WERI-Rb-1 (cell line): Measurements from ENCODE around the gene EME1.
A peak's percentile ranks its signal among the peaks of the same experiment; 100 is the strongest.
"Not testable (repeated sequence)": the region's sequence is repeated elsewhere in the genome, so short reads cannot be mapped to it uniquely, and the experiment has no call there.

ENCODE experiments used
- DNase-seq: peaks from one replicate; pipeline ENCODE4 v3.0.0-alpha.2; 2020
- H3K27ac ChIP-seq: fragments of 250-450 bp; sonication (Bioruptor Pico); 2 replicates; pipeline ENCODE4 v1.5.1; 2020; ENCODE audit warnings: mild to moderate bottlenecking, moderate library complexity
- H3K27me3 ChIP-seq: fragments of 250-450 bp; sonication (Bioruptor Pico); 2 replicates; pipeline ENCODE4 v1.5.1; 2021; ENCODE audit warnings: mild to moderate bottlenecking, low read depth, moderate library complexity; ENCODE audit not compliant: insufficient read depth, severe bottlenecking
- H3K36me3 ChIP-seq: fragments of 250-450 bp; sonication (Bioruptor Pico); 2 replicates; pipeline ENCODE4 v1.5.1; 2020; ENCODE audit warnings: mild to moderate bottlenecking, moderate library complexity
- H3K4me3 ChIP-seq: 2 replicates; pipeline ENCODE4 v1.5.1; 2011; ENCODE audit warnings: low read depth, mild to moderate bottlenecking, control low read depth, low read length
- H3K9me3 ChIP-seq: fragments of 250-450 bp; sonication (Bioruptor Pico); 2 replicates; pipeline ENCODE4 v1.5.1; 2021; ENCODE audit warnings: mild to moderate bottlenecking, moderate library complexity; ENCODE audit not compliant: severe bottlenecking
- TF ChIP-seq, protein P1 (sequence below): IDR thresholded peaks from 2 replicates; pipeline ENCODE4 v1.5.1; 2011; ENCODE audit warnings: low read depth, mild to moderate bottlenecking, control low read depth, inconsistent platforms, low read length

EME1 gene

DNA sequence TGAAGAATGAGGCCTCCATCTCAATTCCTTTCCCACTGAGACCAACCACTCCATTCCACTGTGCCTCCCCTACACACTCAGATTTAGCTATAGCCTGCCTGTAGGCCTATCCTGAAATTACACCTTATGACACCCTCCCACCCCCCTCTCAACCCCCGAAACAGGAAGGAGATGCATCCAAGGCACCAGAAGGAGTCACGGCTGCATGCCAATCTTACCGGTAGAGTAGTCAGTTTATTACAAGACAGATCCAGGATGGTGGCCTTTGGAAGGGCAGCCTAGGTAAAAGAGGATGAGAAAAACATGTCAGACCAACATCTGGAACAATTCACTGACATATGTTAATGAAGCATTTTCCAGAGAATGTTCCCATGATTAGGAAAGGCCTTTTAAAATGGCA lies 21.7 kb downstream of the EME1 start:
- TF ChIP-seq, protein P1, sequence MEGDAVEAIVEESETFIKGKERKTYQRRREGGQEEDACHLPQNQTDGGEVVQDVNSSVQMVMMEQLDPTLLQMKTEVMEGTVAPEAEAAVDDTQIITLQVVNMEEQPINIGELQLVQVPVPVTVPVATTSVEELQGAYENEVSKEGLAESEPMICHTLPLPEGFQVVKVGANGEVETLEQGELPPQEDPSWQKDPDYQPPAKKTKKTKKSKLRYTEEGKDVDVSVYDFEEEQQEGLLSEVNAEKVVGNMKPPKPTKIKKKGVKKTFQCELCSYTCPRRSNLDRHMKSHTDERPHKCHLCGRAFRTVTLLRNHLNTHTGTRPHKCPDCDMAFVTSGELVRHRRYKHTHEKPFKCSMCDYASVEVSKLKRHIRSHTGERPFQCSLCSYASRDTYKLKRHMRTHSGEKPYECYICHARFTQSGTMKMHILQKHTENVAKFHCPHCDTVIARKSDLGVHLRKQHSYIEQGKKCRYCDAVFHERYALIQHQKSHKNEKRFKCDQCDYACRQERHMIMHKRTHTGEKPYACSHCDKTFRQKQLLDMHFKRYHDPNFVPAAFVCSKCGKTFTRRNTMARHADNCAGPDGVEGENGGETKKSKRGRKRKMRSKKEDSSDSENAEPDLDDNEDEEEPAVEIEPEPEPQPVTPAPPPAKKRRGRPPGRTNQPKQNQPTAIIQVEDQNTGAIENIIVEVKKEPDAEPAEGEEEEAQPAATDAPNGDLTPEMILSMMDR = no peak
- Histone ChIP-seq H3K9me3 (no peaks in the 10 kb centered on the region), H3K36me3 (peaks cover 59% of the 10 kb centered on the region), H3K27me3 (no peaks in the 10 kb centered on the region), H3K4me3 (no peak overlapping the region), H3K27ac (no peak overlapping the region)
- DNase-seq = no peak

DNA sequence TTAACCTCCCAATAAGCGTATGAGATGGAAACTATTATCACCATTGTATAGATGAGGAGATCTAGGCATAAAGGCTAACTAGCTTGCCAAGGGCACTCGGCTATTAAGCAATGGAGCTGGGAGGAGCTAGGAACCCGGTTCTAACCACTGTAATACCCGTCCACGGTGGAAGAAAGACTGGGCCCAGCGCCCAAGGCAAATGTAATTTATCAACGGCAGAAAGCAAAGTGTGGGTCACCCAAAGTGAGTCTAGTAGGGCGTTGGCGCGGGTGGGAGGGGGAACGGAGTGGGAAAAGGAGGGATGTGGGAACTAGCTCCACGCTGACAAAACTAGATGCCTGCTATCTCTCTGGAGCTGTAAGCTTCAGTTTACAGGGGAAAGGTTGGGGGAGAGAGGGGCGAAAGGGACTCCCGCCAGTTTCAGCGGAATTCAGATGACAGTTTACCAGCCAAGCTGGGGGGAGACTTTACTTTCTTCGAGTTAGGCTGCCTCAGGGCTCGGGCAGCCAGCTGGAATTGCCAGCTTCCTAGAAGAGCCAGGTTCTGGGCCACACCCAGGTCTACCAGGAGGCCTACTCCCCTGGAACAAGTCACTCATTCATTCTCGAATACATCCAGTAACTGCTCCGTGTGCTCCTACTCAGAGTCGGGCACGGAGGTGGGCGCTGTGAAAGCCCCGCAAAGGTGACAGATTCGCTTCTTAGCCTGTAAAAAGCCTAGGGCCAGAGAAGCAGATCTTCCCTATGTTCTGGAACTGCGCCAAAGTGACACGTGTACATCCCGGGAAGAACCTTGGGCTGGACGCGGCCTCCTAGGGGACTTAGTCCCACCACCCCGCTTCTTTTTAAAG lies 23.5 kb downstream of the EME1 start:
- Histone ChIP-seq H3K36me3 (peaks cover 44% of the 10 kb centered on the region), H3K4me3 (peak overlapping the region; percentile 88), H3K9me3 (no peaks in the 10 kb centered on the region), H3K27me3 (no peaks in the 10 kb centered on the region), H3K27ac (peak overlapping the region; percentile 79)
- no peak for DNase-seq
- TF ChIP-seq, protein P1 = no peak

DNA sequence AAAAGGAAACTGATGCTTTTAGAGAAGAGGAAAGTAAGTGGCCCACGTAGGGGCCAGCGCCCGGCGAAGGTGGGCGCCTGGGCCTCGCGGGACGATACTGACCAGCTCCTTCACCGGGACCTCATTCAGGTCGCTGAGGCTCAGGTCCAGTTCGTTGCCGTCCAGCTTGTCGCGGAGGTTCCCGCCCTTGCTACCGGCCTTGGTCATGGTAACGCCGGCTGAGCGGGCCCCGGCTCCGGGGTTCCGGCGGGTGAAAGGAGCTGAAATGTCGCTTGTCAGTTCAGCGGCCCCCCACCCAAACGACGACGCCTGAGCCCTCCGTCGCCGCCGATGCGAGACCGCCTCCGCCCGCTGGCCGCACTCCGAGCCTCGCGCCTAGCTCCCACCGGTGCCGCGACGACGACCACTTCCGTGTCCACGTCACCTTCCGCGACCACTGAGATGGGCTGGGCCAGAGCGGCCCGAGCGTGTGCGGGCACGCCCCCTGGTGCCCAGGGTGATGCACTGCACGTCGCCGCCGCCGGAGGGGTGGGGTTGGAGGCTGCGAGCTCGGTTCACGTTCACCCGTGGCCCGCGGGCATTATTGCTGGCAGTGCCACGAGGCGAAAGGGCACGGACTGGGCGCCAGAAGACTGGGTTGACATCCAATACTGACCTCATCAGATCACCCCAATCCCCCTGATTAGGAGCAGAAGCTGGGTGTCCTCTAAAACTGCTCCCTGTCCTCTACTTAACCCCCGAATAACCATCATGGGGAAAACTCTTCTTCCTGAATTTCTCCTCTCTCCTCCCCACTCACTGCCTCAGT lies 24.3 kb downstream of the EME1 start, which contains the start of gene LRRC59:
TSS of gene LRRC59 (minus strand) at position 413 of the 808 bp plus-strand sequence. CDS start at position 207, 206 bp downstream.
- peaks cover 36% of the 10 kb centered on the region for H3K36me3 ChIP-seq
- H3K27me3 ChIP-seq = no peaks in the 10 kb centered on the region
- H3K4me3 ChIP-seq = peak within 1 kb of the TSS; percentile 88
- no peaks in the 10 kb centered on the region for H3K9me3 ChIP-seq
- DNase-seq = peak; percentile 92
- H3K27ac ChIP-seq = peak within 1 kb of the TSS; percentile 79
- TF ChIP-seq, protein P1 = peak; percentile 100

DNA sequence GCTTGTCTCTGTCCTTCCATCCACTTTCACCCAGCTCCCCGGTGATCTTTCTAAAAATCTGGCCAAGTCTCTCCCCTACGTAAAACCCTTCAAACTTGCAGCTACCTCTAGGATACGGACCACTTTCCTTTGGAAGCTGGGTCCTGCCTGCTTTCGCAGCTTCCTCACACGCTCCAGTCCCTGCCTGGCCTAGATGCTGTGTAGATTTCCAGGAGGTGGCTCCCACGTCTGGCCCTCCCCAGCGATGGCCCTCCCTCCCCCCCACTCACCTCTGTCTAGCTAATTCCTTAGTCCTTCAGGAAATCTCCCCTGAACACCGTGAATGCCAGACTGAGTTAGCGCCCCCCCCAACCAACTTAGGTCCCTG lies 24.9 kb downstream of the EME1 start:
- Histone ChIP-seq H3K36me3 (peaks cover 30% of the 10 kb centered on the region), H3K4me3 (peak overlapping the region; percentile 88), H3K27me3 (no peaks in the 10 kb centered on the region), H3K27ac (peak overlapping the region; percentile 79), H3K9me3 (no peaks in the 10 kb centered on the region)
- TF ChIP-seq, protein P1 = no peak
- DNase-seq = peak; percentile 38

DNA sequence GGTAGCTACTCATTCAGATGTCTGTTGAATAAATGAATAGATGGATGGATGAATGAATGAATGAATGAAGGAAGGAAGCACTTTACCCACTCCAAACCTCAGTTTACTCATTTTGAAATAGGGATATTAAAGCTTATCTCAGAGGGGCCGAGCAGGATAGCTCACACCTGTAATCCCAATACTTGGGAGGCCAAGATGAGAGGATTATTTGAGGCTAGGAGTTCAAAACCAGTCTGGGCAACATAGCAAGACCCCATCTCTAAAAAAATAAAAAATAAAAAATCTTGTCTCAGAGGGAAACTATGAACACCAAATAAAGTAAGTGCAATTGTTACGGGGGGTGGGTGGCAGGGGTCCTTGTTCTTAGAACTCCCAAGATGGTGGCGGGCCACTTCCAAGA lies 25.6 kb downstream of the EME1 start:
- H3K36me3 ChIP-seq = peaks cover 22% of the 10 kb centered on the region
- DNase-seq, H3K9me3 ChIP-seq, H3K27me3 ChIP-seq, H3K27ac ChIP-seq, H3K4me3 ChIP-seq: not testable (repeated sequence)

DNA sequence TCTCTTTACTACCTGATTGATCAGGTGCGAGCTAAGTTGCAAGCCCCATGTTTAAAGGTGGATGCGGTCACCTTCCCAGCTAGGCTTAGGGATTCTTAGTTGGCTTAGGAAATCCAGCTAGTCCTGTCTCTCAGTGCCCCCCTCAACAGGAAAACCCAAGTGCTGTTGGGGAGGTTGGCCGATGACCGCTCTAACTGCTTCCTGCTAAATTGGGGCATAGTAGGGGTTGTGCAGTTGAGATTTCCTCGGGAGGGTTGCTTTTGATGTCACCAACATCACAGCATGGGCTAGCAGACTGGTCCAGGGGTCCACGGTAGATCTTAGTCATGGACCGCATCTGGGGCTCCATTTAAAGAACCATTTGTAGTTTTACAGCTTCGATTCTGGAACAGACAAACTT lies 26.6 kb downstream of the EME1 start:
- H3K27me3 ChIP-seq = not testable (repeated sequence)

DNA sequence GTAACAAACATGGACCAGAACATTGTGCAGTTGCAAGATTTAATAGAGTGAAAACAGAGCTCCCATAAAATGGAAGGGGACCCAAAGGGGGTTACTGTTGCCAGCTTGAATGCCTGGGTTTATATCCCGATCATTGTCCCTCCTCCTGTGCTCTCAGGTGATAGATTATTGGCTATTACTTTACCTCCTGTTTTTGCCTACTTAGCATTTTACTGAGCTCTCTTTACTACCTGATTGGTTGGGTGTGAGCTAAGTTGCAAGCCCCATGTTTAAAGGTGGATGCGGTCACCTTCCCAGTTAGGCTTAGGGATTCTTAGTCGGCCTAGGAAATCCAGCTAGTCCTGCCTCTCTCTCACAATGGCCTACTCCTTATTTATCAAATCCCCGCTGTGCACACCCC lies 32.3 kb downstream of the EME1 start:
- H3K27ac ChIP-seq, H3K27me3 ChIP-seq, DNase-seq, H3K9me3 ChIP-seq, H3K36me3 ChIP-seq, H3K4me3 ChIP-seq: not testable (repeated sequence)

More for the DNA sequence above, 26.6 kb downstream of the EME1 start:
- not testable (repeated sequence) for DNase-seq, H3K27ac ChIP-seq, H3K9me3 ChIP-seq, H3K4me3 ChIP-seq
- H3K36me3 ChIP-seq = peaks cover 13% of the 10 kb centered on the region
